D721Med (cell line): Measurements from ENCODE around the gene GPR135.

Source experiments
- DNase-seq: peaks from one replicate; pipeline ENCODE4 v3.0.0; 2011; ENCODE audit warnings: low spot score; ENCODE audit not compliant: insufficient read length
- FAIRE-seq: peaks from 2 replicates; lab custom pipeline; 2011; peaks lifted over from hg19 to GRCh38; lab: Jason Lieb, UNC
- TF ChIP-seq, protein P1 (sequence below): IDR thresholded peaks from 2 replicates; pipeline ENCODE4 v1.5.1; 2012; ENCODE audit warnings: mild to moderate bottlenecking, control low read depth; ENCODE audit not compliant: insufficient read depth; ENCODE audit errors: missing control alignments

Gene GPR135

GRCh38 chr14:59438195-59438647 lies 27.0 kb downstream of the GPR135 start:
- TF ChIP-seq, protein P1, sequence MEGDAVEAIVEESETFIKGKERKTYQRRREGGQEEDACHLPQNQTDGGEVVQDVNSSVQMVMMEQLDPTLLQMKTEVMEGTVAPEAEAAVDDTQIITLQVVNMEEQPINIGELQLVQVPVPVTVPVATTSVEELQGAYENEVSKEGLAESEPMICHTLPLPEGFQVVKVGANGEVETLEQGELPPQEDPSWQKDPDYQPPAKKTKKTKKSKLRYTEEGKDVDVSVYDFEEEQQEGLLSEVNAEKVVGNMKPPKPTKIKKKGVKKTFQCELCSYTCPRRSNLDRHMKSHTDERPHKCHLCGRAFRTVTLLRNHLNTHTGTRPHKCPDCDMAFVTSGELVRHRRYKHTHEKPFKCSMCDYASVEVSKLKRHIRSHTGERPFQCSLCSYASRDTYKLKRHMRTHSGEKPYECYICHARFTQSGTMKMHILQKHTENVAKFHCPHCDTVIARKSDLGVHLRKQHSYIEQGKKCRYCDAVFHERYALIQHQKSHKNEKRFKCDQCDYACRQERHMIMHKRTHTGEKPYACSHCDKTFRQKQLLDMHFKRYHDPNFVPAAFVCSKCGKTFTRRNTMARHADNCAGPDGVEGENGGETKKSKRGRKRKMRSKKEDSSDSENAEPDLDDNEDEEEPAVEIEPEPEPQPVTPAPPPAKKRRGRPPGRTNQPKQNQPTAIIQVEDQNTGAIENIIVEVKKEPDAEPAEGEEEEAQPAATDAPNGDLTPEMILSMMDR, result no peak
- DNase-seq, result no peak
- peak; percentile 11 for FAIRE-seq

GRCh38 chr14:59435987-59436386 lies 29.2 kb downstream of the GPR135 start:
- FAIRE-seq (no peak), DNase-seq (no peak)
- TF ChIP-seq, protein P1, result no peak

- TF ChIP-seq, protein P1, result no peak
- FAIRE-seq (no peak), DNase-seq (no peak)
Measured at GRCh38 chr14:59435101-59435500, 30.1 kb downstream of the GPR135 start.

DNA sequence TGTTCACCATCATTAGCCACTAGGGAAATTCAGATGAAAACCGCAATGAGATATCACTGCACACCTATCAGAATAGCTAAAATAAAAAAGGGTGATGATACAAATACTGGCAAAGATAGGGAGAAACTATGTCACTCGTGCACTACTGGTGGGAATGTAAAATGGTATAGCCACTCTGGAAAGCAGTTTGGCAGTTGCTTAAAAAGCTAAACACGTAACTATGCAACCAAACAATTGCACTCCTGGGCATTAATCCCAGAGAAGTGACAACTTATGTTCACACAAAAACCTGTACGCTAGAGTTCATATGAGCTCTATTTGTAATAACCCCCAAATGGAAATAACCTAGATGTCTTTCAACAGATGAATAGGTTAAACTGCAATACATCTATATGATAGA lies 35.4 kb downstream of the GPR135 start:
- FAIRE-seq (no peak), DNase-seq (no peak)
- TF ChIP-seq, protein P1, result no peak

DNA sequence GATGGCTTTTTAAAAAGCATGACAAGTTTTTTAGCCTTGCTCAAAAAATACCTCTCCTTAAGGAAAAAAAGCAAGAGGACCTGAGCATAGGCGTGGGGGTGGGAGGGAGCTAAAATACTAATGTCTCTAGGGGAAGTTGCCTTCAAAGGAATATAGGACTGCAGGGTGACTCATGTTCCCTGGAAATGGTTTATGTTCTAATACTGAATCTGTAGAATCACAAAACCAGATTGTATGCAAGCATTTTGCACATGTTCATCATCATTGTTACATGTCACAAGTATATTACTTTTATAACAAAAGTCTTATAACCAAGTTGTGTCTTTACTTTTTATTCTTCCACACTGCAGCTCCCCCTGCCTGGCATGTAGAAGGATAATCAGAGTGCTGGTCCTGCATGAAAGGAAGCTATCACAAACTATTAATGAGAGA lies 36.6 kb downstream of the GPR135 start:
- DNase-seq (no peak), FAIRE-seq (no peak)
- TF ChIP-seq, protein P1, result no peak

DNA sequence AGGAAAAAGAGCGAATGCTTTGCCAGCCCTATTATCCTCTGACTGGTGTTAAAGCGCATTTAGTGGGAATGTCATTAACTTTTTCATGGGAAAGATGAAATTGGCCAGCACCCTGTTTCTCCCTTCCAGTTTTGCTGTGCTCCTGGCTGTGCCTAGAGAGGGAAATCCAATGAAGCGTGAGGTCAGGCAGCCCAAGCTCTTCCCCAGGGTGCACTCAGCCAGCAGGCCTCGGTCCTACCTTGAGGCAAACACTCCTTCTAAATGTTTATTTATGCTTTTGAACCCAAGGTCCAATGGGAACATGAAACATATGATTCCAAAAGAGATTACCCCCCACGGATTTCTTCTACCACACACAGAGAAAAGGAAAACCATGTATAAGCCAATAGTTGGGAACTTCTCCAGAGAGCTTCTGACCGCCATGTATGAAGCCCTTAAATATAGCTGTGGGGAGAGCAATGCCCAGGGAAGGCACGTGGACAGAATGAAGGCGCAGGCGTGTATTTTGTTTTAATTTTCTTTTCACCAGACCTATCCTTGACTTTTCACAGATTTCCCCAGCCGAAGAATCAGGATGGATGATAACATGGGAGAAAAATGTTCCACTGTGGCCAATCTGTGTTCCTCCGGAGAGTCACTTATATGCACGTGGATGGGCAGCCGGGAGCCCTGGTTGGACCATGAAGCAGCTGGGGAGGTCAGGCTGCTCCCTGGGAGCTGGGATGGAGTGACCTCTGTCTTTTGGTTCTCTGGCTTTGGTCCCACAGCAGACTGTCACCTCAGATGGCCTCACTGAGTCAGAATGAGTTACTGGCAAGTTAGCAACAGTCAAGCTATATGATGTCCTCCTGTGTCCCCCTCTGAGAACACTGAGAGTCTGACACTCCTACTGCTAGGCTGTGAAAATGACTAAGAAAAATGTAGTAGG lies 37.3 kb downstream of the GPR135 start:
- TF ChIP-seq, protein P1, result no peak
- no peak for FAIRE-seq
- no peak for DNase-seq
